Thyroid gland (tissue), 4 donors: ENCODE data around the gene TH.

Experiments
- POLR2A ChIP-seq, 2 donors: fragments of 450-650 bp; IDR thresholded peaks; one replicate each; pipeline ENCODE4 v1.6.1; 2017; ENCODE audit warnings: antibody characterized with exemption in 2 of 2, mild to moderate bottlenecking in 2 of 2, moderate library complexity in 1 of 2
- TF ChIP-seq, protein P1 (sequence below), 6 experiments: fragments of 200-600 bp in 3 of 6; fragments of 450-650 bp in 3 of 6; sonication (generic) in 3 of 6; IDR thresholded peaks; one replicate each; pipeline ENCODE4 v1.5.1; 2016 to 2019; ENCODE audit warnings: antibody characterized with exemption in 6 of 6, mild to moderate bottlenecking in 2 of 6, inconsistent platforms in 1 of 6, moderate library complexity in 1 of 6

DNA sequence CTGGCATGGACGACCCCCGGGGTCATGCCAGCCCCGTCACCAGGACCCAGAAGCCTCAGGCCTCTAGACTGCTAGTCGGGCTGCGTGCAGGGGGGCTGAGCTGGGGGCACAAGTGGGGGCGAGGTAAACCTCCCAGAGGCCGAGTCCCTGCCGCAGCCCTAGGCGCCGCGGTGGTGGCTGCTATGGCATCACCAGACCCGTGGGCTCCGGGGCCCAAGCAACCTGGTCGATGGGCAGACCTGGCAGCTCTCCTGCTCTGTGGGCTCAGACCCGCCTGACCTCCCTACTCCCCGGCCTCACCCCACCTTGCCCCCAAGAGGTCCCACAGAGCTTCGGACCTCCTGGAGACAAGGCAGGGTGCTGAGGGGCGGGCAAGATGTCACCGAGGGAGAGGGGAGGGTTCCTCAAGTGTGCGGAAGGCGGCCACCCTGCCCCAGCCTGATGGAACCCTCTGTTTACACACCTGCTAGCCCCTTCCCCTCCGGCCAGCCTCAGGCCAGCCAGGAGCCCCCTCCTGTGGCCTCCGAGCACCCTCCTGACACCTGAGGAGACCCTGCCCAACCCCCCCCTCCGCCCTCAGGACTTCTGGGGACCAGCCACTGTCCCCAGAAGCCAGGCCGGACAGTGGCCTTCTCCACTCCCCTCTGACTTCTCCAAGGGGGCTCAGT lies 41.8 kb downstream of the TH start:
- TF ChIP-seq, protein P1, sequence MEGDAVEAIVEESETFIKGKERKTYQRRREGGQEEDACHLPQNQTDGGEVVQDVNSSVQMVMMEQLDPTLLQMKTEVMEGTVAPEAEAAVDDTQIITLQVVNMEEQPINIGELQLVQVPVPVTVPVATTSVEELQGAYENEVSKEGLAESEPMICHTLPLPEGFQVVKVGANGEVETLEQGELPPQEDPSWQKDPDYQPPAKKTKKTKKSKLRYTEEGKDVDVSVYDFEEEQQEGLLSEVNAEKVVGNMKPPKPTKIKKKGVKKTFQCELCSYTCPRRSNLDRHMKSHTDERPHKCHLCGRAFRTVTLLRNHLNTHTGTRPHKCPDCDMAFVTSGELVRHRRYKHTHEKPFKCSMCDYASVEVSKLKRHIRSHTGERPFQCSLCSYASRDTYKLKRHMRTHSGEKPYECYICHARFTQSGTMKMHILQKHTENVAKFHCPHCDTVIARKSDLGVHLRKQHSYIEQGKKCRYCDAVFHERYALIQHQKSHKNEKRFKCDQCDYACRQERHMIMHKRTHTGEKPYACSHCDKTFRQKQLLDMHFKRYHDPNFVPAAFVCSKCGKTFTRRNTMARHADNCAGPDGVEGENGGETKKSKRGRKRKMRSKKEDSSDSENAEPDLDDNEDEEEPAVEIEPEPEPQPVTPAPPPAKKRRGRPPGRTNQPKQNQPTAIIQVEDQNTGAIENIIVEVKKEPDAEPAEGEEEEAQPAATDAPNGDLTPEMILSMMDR (IDR thresholded peaks at IDR 0.05), result no peak
- TF ChIP-seq POLR2A (IDR thresholded peaks at IDR 0.05), result no peak
